ENCODE results near the gene SASH3. TPM values are rescaled to one million over a fixed set of nuclear protein-coding genes. Genes with fewer than 3 reads are reported as not detected.

SASH3 gene
- total RNA-seq, 1 donor from 2014 or later, result 2.9 TPM

DNA sequence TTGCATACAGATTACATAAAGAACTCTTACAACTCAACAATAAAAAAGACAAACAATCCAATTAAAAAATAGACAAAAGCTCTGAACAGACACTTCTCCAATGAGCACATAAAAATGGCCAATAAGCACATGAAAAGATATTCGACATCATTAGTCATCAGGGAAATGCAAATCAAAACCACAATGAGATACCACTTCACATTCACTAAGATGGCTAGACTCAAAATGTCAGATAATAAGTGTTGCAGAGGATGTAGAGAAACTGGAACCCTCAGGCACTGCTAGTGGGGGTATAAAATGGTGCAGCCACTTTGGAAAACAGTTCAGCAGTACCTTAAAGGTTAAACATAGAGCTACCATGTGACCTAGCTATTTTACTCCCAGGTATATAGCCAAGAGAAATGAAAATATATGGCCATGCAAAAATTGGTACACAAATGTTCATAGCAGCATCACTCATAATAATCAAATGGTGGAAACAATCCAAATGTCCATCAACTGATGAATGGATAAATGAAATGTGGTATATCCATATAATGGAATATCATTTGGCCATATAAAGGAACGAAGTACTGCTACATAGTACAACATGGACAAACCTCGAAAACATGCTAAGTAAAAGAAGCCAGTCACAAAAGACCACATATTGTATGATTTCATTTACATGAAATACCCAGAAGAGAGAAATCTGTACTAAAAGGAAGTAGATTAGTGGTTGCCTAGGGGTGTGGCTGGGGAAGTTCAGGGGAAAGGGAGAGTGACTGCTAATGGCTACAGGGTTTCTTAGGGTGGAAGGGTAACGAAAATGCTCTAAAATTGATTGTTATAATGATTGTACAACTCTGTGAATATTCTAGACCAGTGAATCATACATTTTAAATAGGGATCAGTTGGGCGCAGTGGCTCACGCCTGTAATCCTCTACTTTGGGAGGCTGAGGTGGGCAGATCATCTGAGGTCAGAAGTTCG lies 29.4 kb downstream of the SASH3 start:
- no peak for DNase-seq (ENCODE audit: low spot score)

DNA sequence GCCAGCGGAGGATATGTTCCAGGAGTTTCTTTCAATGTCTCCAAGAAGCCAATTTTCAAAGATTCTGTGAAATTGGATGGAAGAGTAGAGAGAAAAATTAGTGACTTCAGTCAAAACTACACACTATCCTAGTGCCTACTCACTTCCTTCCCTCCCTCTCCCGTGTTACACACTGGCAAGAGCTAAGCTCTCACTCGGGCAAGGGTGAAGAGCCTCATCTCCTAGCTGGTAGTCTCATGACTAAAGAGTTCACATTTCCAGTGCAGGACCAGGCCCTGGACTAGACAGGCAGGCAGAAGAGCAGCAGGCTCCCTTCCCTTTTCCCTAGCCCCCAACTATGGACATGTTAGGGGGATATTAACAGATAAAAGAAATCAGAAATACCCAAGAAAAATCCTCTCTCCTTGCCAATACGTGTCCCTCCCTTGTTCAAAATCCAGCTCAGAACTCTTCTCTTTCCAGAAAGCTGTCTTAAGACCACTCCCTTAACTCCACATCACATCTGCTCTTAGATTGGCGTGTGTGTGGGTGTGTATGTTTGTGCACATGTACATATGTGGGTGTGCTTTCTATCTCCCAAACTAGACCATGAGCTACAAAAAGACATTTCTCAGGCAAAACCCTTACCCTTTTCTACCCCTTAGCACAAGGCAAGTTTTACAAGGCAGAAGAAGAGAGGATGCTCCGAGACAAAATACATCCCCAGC lies 34.1 kb downstream of the SASH3 start:
- DNase-seq (ENCODE audit: low spot score), result no peak

DNA sequence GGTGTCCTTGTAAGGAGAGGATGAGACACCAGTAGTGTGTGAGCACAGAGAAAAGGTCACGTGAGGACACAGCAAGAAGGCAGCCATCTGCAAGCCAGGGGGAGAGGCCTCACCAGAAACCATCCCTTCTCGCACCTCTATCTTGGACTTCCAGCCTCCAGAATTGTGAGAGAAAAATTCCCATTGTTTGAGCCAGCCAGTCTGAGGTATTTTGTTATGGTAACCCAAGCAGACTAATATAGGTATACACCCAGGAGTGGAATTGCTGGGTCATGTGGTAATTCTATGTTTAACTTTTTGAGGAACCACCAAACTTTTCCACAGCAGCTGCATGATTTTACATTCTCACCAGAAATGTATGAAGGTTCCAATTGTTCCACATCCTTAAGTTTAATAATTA lies 38.4 kb downstream of the SASH3 start:
- DNase-seq (ENCODE audit: low spot score), result no peak

GRCh38 chrX:129823115-129823514 lies 43.4 kb downstream of the SASH3 start:
- peak; percentile 26 for DNase-seq (ENCODE audit: low spot score)

DNA sequence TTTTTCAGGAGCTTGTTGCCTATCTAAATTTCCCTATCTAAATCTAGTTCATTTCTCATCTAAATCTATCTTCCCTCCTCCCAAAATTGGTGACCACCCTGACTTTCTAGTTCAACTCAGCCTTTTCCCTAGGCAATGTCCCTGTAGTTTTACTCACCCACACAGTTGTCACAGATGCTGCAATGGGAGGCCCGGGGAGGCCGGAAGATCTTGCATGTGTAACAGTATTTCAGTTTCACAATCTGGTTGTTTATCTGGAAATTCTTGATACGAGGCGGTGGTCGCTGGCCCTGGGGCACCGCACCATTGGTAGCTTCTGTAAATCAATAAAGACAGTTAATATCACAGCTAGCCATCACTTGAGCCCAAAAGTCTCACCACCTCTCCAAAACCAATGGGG lies 43.8 kb downstream of the SASH3 start:
- no peak for DNase-seq (ENCODE audit: low spot score)

GRCh38 chrX:129824620-129825019 lies 44.9 kb downstream of the SASH3 start:
- DNase-seq (ENCODE audit: low spot score), result no peak

- no peak for DNase-seq (ENCODE audit: low spot score)
These were observed 46.2 kb downstream of the SASH3 start for GRCh38 chrX:129825746-129826505.

DNA sequence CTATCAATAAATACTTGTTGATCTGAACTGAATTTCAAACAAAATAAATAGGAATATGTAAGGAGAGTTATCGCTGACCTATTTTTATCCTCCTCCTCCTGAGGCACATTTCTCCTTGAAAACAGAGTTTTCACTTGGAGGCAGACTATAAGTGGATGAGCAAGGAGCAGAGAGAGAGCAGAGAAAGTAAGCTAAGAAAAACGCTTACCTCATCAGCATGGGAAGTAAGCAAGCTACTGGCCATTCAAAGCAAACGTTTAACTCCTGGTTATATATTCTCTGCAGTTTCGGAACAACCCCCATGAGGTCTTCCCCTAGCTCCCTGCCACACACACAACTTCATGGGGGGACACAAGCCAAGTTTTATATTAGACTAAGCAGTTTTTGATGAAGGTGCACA lies 50.7 kb downstream of the SASH3 start:
- no peak for DNase-seq (ENCODE audit: low spot score)

- no peak for DNase-seq (ENCODE audit: low spot score)
These were observed 51.5 kb downstream of the SASH3 start for GRCh38 chrX:129831091-129831885.

DNA sequence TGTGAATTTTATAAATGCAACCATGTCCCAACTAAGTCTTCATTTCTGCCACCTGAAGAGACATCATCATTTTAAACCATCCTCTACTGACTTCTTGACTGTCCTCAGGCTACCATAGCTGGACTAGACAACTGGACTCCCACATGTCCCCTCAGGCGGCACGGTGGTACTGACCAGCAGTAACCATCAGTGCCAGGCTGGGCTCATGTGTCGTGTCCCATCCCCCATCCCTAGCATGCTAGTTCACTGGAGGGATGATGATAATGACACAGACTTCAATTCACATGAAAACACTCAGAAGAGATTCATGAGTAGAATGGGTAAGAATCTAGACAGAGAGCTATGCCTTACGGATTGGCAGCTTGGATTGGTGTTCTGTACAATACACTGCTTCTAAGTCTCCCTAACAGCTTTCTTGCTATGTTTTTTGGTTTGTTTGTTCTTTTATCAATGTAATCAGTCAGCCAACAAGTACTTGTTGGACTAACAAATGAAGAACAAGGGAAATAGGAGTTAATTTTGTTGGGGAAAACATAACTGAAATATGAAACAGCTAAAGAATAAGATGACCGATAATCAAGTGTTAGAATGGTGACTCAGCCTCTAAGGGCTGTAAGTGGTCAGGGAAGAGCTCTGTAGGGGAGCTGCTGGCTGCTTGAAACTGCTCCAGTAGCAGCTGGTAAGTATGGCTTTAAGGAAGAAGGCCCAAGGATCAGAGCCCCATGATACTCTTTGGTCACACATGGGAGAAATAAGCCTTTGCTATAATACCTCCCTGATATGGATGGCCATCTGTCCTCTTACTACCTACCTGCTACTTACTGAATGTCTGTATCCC lies 53.6 kb downstream of the SASH3 start:
- no peak for DNase-seq (ENCODE audit: low spot score)

GRCh38 chrX:129836827-129837226 lies 57.1 kb downstream of the SASH3 start:
- no peak for DNase-seq (ENCODE audit: low spot score)

- DNase-seq (ENCODE audit: low spot score), result no peak
These were observed 60.6 kb downstream of the SASH3 start for GRCh38 chrX:129840344-129840743.

DNA sequence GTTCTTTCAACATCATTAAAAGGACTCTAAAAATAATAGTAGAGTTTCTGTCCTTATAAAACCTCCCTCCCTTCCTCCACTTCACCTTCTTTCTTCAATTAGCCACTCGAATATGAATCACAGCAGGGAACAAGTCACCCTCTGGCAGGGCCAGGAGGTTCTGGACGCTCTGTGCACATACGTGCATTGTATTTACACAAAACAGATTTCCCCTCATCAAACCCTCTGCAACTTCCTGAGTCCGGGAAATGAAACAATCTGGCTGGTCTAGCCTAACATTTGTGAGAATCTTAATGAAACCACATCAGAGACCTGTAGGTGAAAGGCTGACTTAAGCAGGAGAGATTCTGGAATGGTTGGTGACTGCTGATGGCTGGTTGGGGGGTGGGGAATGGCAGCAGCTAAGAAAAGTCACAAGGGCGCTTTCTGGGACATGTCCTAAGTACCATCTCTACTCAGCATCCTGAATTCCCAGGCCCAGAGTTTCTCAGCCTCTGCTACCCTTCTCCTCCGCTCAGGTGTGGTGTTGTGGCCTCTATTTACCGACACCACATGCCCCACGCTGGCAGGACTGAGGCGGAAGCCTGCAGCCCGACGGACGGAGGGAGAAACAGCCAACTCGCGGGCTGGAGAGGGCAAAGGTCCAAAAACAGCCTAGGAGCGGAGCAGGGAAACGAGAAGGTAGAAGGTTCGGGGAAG lies 62.9 kb downstream of the SASH3 start:
- peak; percentile 7 for DNase-seq (ENCODE audit: low spot score)

DNA sequence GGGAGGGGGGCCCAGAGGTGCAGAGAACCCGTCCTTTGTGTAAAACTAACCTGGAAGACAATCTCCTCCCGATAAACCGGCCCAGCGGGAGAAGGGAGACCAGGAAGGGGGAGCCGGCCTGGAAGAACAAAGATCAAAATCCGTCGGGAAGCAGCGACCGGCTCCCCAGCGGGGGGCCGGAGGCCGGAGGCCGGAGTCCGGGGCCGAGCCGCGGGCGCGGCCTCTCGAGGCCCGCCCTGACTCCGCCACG lies 63.4 kb downstream of the SASH3 start:
- DNase-seq (ENCODE audit: low spot score), result no peak

- DNase-seq (ENCODE audit: low spot score), result peak; percentile 87
These were observed 63.9 kb downstream of the SASH3 start, which contains the start of gene ZDHHC9 for GRCh38 chrX:129843459-129844306. Gene ZDHHC9, minus strand, starts transcription at chrX:129843886. Its CDS starts 1,941 bp downstream, at chrX:129841945.
